Ascending aorta (tissue), 2 donors: ENCODE results near the gene JOSD2. TPM values are rescaled to one million over a fixed set of nuclear protein-coding genes. Genes with fewer than 3 reads are reported as not detected.

Source experiments
- DNase-seq, 2 donors: peaks; one replicate each; pipeline ENCODE4 v3.0.0-alpha.2; 2019; ENCODE audit warnings: low spot score in 2 of 2
- H3K27ac ChIP-seq, 2 donors: fragments of 200-600 bp; sonication (generic); one replicate each; pipeline ENCODE4 v1.5.1; 2016 to 2017; ENCODE audit warnings: mild to moderate bottlenecking in 1 of 2
- H3K27me3 ChIP-seq: fragments of 200-600 bp; sonication (generic); one replicate; pipeline ENCODE4 v1.5.1; 2017
- H3K36me3 ChIP-seq, 2 donors: fragments of 200-600 bp; sonication (generic); one replicate each; pipeline ENCODE4 v1.5.1; 2016
- H3K4me1 ChIP-seq, 2 donors: fragments of 200-600 bp; sonication (generic); one replicate each; pipeline ENCODE4 v1.5.1; 2016 to 2017; ENCODE audit warnings: mild to moderate bottlenecking in 1 of 2
- H3K4me3 ChIP-seq, 2 donors: fragments of 200-600 bp; sonication (generic); one replicate each; pipeline ENCODE4 v1.5.1; 2016 to 2017; ENCODE audit warnings: mild to moderate bottlenecking in 1 of 2
- H3K9me3 ChIP-seq, 2 donors: fragments of 200-600 bp; sonication (generic); one replicate each; pipeline ENCODE4 v1.5.1; 2016
- intact Hi-C: fragments of 100-400 bp; cut with DNase I; formaldehyde crosslinking; loops from one replicate; pipeline ENCODE4 v1.15.1; 2023
- total RNA-seq: library from RNA; depleted of rRNA; stranded (reverse); fragments of >200 nt; gene quantifications from one replicate; pipeline ENCODE4 v1.1.0, GENCODE V29; 2016
- TF ChIP-seq, protein P1 (sequence below), 3 experiments: fragments of 200-600 bp in 2 of 3; fragments of 450-650 bp in 1 of 3; sonication (generic) in 2 of 3; IDR thresholded peaks; one replicate each; pipeline ENCODE4 v1.5.1; 2016 to 2019; ENCODE audit warnings: antibody characterized with exemption in 3 of 3, mild to moderate bottlenecking in 1 of 3, moderate library complexity in 1 of 3

Gene JOSD2
- total RNA-seq, 1 donor from 2014 or later = 169 TPM

DNA sequence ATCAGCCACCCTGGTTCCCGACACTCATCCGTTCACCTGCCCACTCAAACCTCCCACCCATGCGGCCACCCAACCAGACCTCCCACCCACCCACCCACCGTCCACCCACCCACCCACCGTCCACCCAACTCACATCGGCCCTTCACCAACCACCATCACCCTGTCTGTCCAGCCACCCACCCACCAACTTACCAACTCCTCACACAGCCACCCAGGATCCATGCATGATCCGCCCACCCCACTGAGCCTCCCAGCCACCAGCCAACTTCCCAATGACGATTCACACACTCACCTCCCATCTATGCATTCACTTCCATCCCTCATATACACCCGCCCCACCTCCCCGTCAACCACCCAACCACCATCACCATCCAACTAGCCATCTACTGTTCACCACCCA, 4.3 kb downstream of the JOSD2 start:
- H3K4me3 ChIP-seq = no peak overlapping the region
- no peaks in the 10 kb centered on the region for H3K9me3 ChIP-seq
- TF ChIP-seq, protein P1, sequence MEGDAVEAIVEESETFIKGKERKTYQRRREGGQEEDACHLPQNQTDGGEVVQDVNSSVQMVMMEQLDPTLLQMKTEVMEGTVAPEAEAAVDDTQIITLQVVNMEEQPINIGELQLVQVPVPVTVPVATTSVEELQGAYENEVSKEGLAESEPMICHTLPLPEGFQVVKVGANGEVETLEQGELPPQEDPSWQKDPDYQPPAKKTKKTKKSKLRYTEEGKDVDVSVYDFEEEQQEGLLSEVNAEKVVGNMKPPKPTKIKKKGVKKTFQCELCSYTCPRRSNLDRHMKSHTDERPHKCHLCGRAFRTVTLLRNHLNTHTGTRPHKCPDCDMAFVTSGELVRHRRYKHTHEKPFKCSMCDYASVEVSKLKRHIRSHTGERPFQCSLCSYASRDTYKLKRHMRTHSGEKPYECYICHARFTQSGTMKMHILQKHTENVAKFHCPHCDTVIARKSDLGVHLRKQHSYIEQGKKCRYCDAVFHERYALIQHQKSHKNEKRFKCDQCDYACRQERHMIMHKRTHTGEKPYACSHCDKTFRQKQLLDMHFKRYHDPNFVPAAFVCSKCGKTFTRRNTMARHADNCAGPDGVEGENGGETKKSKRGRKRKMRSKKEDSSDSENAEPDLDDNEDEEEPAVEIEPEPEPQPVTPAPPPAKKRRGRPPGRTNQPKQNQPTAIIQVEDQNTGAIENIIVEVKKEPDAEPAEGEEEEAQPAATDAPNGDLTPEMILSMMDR (IDR thresholded peaks at IDR 0.05) = no peak
- DNase-seq = no peak
- peaks cover 6% of the 10 kb centered on the region in 2 donors for H3K4me1 ChIP-seq
- no peak overlapping the region for H3K27ac ChIP-seq
- peaks cover 0 to 7% of the 10 kb centered on the region in 2 donors for H3K36me3 ChIP-seq
- intact Hi-C loops = no loop called here
- no peaks in the 10 kb centered on the region for H3K27me3 ChIP-seq

DNA sequence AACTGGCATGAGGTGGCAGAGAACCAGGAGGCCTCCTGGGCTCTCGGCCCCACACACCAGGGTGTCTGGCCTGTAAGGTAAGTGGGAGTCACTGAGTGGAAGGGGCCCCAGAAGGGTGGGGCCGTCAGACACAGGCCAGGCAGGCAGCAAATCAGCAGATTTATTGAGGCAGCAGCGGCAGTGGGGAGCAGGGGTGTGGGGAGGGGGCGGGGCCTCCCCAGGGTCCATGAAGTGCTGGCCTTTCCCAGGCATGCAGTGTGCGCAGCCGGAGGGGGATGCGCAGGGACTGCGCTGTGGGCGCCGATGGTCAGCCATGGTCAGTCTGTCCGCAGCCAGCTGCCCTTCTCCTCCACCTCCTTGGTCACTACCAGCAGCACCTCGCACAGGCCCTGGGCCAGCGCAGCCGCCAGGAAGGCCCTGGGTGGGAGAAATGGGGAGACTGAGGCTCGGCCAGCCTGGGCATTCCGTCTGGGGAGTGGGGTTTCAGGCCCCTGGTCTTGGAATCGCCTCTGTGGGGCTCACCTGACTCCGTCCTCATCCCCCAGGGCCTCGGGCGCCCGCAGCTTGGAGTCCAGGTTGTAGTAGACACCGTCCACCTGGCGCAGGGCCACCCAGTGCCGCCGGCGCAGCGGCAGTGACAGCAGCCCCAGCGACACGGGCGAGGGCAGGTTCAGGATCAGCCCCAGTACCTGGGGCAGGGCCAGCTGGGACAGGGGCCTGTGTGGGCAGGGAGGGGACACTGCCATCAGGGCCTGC, 5.0 kb downstream of the JOSD2 start:
- H3K9me3 ChIP-seq = no peaks in the 10 kb centered on the region
- H3K36me3 ChIP-seq = peaks cover 0 to 7% of the 10 kb centered on the region in 2 donors
- intact Hi-C loops = no loop called here
- TF ChIP-seq, protein P1 (IDR thresholded peaks at IDR 0.05) = no peak
- H3K4me3 ChIP-seq = no peak overlapping the region
- no peak overlapping the region for H3K27ac ChIP-seq
- H3K4me1 ChIP-seq = peaks cover 6% of the 10 kb centered on the region in 2 donors
- no peak for DNase-seq
- H3K27me3 ChIP-seq = no peaks in the 10 kb centered on the region

DNA sequence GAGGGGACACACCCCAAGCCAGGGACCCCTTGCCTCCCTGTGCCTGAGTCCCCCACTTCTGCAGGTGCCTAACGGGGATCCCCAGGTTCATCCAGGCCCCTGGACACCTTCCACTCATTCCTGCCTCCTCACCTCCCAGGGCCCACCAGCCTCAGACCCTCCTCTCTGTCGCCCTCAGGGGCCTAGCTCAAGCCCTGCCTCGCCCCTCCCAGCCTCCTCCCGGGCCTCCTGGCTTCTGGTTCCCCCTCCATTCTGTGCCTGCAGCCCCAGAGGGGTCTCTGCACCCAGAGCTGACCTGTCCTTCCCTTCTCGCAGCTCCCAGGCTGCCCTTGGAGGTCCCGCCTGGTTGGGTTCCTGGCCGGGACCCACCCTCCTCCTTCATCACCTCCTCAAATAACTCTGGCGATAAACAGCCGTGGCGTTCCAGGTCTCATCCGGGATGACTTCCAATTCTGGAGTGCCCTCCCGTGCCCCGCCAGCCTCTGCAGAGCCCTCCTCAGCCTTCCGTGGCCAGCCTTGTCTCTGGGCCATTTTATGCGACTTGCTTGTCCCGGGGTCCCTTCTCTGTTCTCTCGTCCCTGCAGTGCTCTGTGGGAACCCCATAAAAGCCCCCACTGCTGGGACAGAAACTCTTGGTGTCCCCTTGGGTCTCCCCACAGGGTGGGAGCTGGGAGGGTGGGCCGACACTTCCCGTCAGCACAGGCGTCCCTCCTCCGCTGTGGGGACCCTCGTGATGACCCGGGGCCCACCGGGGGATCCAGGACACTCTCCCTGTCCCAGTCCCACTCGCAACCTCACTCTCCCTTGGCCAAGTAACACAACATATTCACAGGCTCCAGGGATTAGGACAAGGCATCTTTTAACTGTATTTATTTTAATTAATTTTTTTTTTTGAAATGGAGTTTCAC, 9.2 kb downstream of the JOSD2 start:
- Histone ChIP-seq H3K36me3 (peaks cover 0 to 7% of the 10 kb centered on the region in 2 donors), H3K27me3 (no peaks in the 10 kb centered on the region), H3K4me1 (no peaks in the 10 kb centered on the region), H3K9me3 (no peaks in the 10 kb centered on the region), H3K27ac (no peak overlapping the region), H3K4me3 (no peak overlapping the region)
- DNase-seq = no peak
- intact Hi-C loops = no loop called here
- TF ChIP-seq, protein P1 (IDR thresholded peaks at IDR 0.05) = no peak

DNA sequence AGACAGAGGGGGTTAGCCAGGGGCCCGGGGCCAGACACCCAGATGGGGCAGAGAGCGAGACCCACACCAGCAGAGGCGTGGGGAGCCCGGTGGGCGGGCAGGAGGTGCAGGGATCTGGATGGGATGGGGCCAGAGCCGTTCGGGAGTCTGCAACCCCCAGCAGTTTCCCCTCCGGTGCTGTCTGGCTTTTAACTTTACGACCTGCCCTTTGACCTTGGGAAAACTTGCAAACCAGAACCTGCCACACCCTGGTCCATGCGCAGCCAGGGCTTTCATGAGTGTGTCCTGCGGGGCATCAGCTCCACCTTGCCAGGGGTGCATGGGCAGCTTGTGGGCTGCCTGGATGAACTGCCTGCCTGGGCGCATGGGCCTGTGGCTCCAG, 9.8 kb downstream of the JOSD2 start:
- H3K27me3 ChIP-seq = no peaks in the 10 kb centered on the region
- H3K27ac ChIP-seq = no peak overlapping the region
- peaks cover 0 to 5% of the 10 kb centered on the region in 2 donors for H3K36me3 ChIP-seq
- H3K4me3 ChIP-seq = no peak overlapping the region
- TF ChIP-seq, protein P1 (IDR thresholded peaks at IDR 0.05) = no peak
- H3K9me3 ChIP-seq = no peaks in the 10 kb centered on the region
- DNase-seq = no peak
- H3K4me1 ChIP-seq = no peaks in the 10 kb centered on the region
- intact Hi-C loops = no loop called here

DNA sequence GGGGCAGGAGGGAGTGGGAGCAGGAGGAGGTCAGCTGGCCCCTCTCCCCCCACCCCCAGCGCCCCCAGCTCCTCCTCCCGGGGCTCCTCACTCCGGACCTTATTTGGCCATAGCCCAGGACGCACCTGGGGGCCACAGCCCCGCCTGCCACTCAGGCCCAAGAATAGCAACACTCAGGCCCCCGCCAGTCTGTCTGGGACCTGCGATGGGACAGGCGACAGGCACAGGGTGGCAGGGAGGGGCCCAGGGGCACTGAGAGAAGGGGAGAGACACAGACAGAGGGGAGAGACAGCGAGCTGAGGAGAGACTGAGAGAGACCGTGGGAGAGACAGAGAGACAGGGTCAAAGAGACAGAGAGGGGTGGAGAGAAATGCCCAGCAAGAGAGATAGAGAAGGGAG, 10.2 kb downstream of the JOSD2 start:
- H3K27me3 ChIP-seq = no peaks in the 10 kb centered on the region
- DNase-seq = no peak
- H3K4me1 ChIP-seq = no peaks in the 10 kb centered on the region
- intact Hi-C loops = no loop called here
- TF ChIP-seq, protein P1 (IDR thresholded peaks at IDR 0.05) = no peak
- H3K36me3 ChIP-seq = peaks cover 0 to under 1% of the 10 kb centered on the region in 2 donors
- H3K27ac ChIP-seq = no peak overlapping the region
- no peaks in the 10 kb centered on the region for H3K9me3 ChIP-seq
- no peak overlapping the region for H3K4me3 ChIP-seq
